BLaER1 treated with 17β-estradiol and CSF1 and Interleukin-3, amounts not matched to agents 10 nM and 100 nM (cell line): ENCODE measurements around the gene PSG7.
"Not testable (repeated sequence)": the region's sequence is repeated elsewhere in the genome, so short reads cannot be mapped to it uniquely, and the experiment has no call there.

ENCODE experiments used
- H3K27ac ChIP-seq, 11 experiments: shearing (Covaris generic); formaldehyde crosslinking; 2 replicates each; pipeline ENCODE4 v1.8.1; 2022
- H3K27me3 ChIP-seq, 11 experiments: shearing (Covaris generic); formaldehyde crosslinking; 2 replicates each; pipeline ENCODE4 v1.8.1; 2022
- H3K36me3 ChIP-seq, 11 experiments: shearing (Covaris generic); formaldehyde crosslinking; 2 replicates each; pipeline ENCODE4 v1.8.1; 2022
- H3K4me1 ChIP-seq, 10 experiments: shearing (Covaris generic); formaldehyde crosslinking; 2 replicates each; pipeline ENCODE4 v1.8.1; 2022
- H3K4me2 ChIP-seq, 11 experiments: shearing (Covaris generic); formaldehyde crosslinking; 2 replicates each; pipeline ENCODE4 v1.8.1; 2022
- H3K4me3 ChIP-seq, 10 experiments: shearing (Covaris generic); formaldehyde crosslinking; 2 replicates each; pipeline ENCODE4 v1.8.1; 2022
- H3K9ac ChIP-seq, 11 experiments: shearing (Covaris generic); formaldehyde crosslinking; 2 replicates each; pipeline ENCODE4 v1.8.1; 2022
- H3K9me3 ChIP-seq, 11 experiments: shearing (Covaris generic); formaldehyde crosslinking; replicated peaks in 1 of 11; 2 replicates each; pipeline ENCODE4 v1.8.1; 2022
- H4K20me1 ChIP-seq, 11 experiments: shearing (Covaris generic); formaldehyde crosslinking; 2 replicates each; pipeline ENCODE4 v1.8.1; 2022
- Cebpa-rat ChIP-seq, 11 experiments: shearing (Covaris generic); IDR thresholded peaks; 2 replicates each; pipeline ENCODE4 v1.8.1; 2022

PSG7 gene

DNA sequence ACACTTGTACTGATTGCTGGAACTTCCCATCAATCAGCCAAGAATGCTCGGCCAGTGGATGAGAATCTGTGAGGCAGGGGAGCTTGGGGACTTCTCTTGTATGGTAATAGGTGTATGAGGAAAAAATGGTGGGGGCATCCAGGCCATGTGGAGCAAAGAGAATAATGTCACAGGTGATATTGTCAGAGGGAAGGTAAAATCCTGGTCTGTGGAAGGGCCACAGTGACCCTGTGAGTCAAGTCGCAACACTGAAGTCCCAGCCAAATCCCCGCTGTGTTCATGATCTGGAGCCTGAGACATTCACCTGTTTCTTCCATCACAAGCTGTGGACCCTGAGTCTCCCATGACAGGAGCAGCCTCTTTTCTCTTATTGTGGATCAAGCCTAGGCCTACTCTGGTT, 8.1 kb downstream of the PSG7 start:
- H3K9me3 ChIP-seq = no peaks in the 10 kb centered on the region
- H3K9ac ChIP-seq = no peak overlapping the region
- no peak overlapping the region for H3K27ac ChIP-seq
- no peaks in the 10 kb centered on the region for H3K36me3 ChIP-seq
- H4K20me1 ChIP-seq = no peaks in the 10 kb centered on the region
- H3K27me3 ChIP-seq = no peaks in the 10 kb centered on the region
- no peak for TF ChIP-seq Cebpa-rat (IDR thresholded peaks at IDR 0.05)
- H3K4me2 ChIP-seq = no peak overlapping the region
- H3K4me3 ChIP-seq = no peak overlapping the region
- no peaks in the 10 kb centered on the region for H3K4me1 ChIP-seq

DNA sequence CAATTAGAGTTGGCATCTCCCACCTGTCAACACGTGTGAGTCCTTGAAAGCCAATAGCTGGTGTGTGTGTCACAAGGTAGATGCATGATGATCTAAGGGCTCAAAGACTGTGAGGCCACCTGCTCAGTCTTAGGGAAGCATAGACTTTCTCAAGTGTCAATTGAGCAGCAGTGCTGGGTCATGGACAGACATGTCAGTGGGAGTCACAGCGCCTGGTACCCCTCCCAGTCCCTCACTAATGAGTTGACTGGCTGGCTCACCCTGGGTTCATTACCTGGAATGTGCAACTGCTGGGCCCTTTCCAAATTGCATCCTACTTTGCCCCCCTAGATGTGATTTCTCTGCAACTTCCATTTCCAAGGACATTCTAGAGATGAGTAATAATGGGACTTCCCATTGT, 10.2 kb downstream of the PSG7 start:
- H3K36me3 ChIP-seq = no peaks in the 10 kb centered on the region
- H3K27me3 ChIP-seq = no peaks in the 10 kb centered on the region
- no peaks in the 10 kb centered on the region for H4K20me1 ChIP-seq
- no peaks in the 10 kb centered on the region for H3K9me3 ChIP-seq
- H3K9ac ChIP-seq = no peak overlapping the region
- no peak overlapping the region for H3K27ac ChIP-seq
- TF ChIP-seq Cebpa-rat (IDR thresholded peaks at IDR 0.05) = no peak
- H3K4me2 ChIP-seq = no peak overlapping the region
- no peak overlapping the region for H3K4me3 ChIP-seq
- no peaks in the 10 kb centered on the region for H3K4me1 ChIP-seq

DNA sequence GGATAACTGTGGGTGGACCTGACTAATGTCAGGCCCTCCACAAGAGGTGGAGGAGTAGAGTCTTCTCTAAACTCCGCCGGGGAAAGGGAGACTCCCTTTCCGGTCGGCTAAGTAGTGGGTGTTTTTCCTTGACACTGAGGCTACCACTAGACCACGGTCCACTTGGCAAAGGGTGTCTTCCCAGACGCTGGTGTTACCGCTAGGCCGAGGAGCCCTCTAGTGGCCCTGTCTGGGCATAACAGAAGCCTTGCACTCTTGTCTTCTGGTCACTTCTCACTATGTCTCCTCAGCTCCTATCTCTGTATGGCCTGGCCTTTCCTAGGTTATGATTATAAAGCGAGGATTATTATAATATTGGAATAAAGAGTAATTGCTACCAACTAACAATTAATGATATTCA, 13.9 kb downstream of the PSG7 start:
- H3K4me2 ChIP-seq, H3K36me3 ChIP-seq: not testable (repeated sequence)

DNA sequence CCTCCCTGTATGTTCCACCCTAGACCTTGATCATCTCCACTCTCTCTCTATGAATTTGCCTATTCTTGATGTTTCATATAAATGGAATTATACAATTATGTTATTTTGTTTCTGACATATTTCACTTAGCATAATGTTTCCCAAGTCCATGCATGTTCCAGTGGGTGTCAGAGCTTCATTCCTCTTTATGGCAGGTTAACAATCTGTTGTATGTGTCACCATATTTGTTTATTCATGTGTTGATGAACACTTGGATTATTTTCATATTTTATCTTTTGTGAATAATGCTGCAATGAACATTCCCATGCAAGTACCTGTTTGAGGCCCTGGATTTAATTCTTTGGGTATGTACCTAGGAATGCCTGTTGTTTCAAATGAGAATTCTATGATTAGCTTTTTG, 16.0 kb downstream of the PSG7 start:
- not testable (repeated sequence) for H3K27me3 ChIP-seq, H4K20me1 ChIP-seq, H3K4me1 ChIP-seq, H3K27ac ChIP-seq, H3K9me3 ChIP-seq, H3K4me3 ChIP-seq, H3K4me2 ChIP-seq, H3K9ac ChIP-seq, H3K36me3 ChIP-seq

More for the DNA sequence above, 13.9 kb downstream of the PSG7 start:
- H3K27me3 ChIP-seq, H3K9me3 ChIP-seq, H3K4me3 ChIP-seq, H3K27ac ChIP-seq, H3K4me1 ChIP-seq, H3K9ac ChIP-seq, H4K20me1 ChIP-seq: not testable (repeated sequence)

DNA sequence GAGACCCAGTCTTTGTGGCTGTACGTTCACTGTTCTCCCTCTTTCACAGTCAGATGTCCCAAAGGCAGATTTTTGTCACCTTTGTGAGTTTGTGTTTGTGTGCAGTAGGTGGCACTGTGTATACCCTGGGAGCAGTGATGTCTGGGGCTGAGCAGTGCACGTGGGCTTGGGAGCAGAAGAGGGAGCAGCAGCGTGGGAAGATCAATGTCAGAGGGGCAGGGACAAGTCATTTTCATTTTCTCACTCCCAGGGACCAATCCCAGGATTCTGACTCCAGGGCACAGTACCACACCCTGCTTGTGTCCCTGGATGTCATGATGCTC, 17.3 kb downstream of the PSG7 start:
- Histone ChIP-seq H3K27ac (no peak overlapping the region), H3K9me3 (no peaks in the 10 kb centered on the region), H3K36me3 (no peaks in the 10 kb centered on the region), H3K4me3 (no peak overlapping the region), H3K4me2 (no peak overlapping the region), H3K4me1 (no peaks in the 10 kb centered on the region), H4K20me1 (no peaks in the 10 kb centered on the region), H3K27me3 (no peaks in the 10 kb centered on the region), H3K9ac (no peak overlapping the region)
- no peak for TF ChIP-seq Cebpa-rat (IDR thresholded peaks at IDR 0.05)

DNA sequence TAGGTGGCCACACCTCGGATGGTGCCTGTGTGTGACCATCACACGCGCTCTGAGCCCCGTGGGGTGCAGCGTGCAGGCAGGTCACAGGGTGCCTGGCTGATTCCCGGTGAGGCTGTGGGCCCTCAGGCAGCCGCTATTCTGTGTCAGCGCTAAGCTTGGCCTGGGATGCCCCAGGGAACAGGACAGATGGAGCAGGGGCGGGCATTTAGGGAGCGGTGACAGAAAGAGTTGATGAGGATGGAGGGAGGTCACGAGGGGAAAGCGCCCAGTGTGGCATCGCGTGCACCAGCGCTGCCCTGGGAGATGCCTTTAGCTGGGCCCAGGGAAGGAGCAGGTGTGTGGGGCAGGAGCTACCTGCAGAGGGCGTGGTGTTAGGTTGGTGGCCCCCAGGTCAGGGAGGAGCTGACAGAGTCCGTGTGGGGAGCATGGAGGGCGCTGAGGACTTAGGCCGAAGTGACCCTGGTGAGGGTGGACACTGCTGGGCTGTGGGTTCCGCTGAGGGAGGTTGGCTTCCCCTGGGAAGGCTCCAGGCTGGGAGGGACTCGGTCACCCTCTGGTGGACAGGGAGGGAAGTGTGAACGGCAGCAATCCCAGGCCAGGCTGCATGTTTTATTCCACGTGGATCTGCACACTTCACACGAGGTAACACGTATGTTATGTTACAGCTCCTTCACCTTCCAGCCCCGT, 17.8 kb downstream of the PSG7 start:
- H4K20me1 ChIP-seq, H3K4me2 ChIP-seq, H3K4me1 ChIP-seq, H3K9ac ChIP-seq, H3K4me3 ChIP-seq, H3K27ac ChIP-seq, H3K27me3 ChIP-seq, H3K9me3 ChIP-seq, H3K36me3 ChIP-seq: not testable (repeated sequence)

DNA sequence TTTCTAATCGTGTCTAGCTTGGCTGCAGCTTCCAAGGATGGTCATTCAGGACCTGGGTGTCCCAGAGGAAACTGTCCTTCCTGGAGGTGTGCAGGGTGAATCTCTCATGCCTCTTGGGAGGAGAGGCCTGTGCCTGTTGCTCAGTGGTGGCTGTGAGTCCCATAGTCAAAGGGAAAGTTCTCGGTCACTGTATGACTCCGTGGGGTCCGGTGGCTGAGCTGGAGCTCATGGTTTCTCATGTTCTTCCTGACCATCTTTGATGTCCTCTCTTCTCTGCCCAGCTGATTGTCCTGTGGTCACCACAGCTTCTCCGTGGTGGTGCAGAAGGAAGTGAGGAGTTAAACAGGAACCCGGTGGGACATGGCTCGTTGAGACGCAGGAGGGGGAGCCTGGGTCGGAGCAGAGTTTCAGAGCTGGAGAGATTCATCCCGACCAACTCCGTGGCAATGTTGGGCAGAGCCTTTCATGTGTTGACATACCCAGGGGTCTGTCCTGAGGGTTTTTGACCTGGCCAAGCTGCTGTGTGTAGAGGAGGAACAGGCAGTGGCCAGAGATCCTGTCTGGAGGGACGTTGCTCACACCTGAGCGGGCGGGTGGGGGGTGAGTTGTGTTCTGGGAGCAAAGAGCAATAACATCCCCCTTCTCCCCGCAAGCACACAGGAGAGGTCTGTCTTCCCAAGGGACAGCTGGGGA, 18.5 kb downstream of the PSG7 start:
- H3K27ac ChIP-seq, H4K20me1 ChIP-seq, H3K4me1 ChIP-seq, H3K27me3 ChIP-seq, H3K4me2 ChIP-seq, H3K9me3 ChIP-seq, H3K4me3 ChIP-seq, H3K36me3 ChIP-seq, H3K9ac ChIP-seq: not testable (repeated sequence)

DNA sequence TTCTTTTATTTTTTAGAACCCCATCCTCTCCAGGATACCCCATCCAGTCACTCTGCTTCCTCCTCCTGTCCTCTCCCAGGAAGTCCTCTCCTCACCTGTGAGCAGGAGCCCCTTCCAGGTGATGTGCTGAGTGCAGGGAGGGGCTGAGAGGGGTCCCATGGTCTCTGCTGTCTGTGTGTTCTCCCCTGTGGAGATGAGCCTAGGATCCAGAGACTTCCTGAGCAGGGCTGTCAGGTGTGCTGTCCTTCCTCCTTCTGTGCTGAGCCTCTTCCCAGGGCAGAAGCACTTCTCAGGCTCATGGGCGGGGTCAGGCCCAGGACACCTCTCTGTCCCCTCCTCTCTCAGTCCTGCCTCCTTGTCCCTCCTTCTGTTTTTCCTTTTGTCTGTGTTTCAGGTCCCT, 19.4 kb downstream of the PSG7 start, which contains the start of gene PSG6:
Gene PSG6, minus strand, starts transcription at position 261 of the 400 bp plus-strand sequence. Its CDS starts 102 bp downstream, at position 159.
- H3K9me3 ChIP-seq, H4K20me1 ChIP-seq, H3K36me3 ChIP-seq, H3K27ac ChIP-seq, H3K4me2 ChIP-seq, H3K4me1 ChIP-seq, H3K9ac ChIP-seq, H3K4me3 ChIP-seq, H3K27me3 ChIP-seq: not testable (repeated sequence)

DNA sequence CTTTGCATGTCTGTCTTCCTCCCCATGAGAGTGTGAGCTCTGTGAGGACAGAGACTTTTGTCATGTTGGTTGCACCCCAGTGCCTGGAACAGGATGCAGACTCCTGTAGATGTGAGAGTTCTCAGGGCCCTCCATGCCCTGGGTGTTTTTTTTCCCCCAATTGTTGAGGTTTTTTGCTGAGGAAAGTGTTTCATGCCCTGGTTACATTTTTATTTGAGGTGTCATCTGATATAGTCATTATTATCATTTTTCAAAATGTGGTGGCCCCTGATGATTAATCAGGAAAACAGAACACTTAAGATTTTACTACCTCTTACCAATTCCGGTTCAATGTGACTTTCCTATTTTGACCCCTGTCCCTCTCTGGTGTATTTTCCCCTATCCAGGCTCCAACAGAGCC, 20.1 kb downstream of the PSG7 start:
- not testable (repeated sequence) for H4K20me1 ChIP-seq, H3K36me3 ChIP-seq, H3K9me3 ChIP-seq, H3K4me2 ChIP-seq, H3K27me3 ChIP-seq, H3K4me3 ChIP-seq, H3K27ac ChIP-seq, H3K9ac ChIP-seq, H3K4me1 ChIP-seq

DNA sequence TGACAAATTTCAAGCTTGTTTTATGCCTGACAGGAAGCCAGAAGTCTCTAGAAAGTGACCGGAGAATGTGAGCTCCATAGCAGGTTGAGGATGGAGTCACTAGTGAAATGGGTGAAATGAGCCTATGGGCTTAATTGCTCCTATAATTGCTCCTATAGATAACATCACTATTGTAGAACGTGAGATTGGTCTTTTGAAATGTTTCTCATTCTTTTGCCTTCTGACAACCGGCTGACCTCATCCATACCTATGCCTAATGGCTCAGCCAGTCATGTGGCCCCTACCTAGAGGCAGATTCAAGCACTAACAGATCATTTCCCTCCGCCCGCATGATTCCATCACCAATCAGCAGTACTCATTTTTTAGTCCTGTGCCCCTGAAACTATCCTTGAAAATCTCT, 23.5 kb downstream of the PSG7 start:
- H3K9me3 ChIP-seq, H3K9ac ChIP-seq, H3K4me3 ChIP-seq, H3K36me3 ChIP-seq, H3K27ac ChIP-seq, H3K4me1 ChIP-seq, H3K27me3 ChIP-seq, H3K4me2 ChIP-seq, H4K20me1 ChIP-seq: not testable (repeated sequence)

DNA sequence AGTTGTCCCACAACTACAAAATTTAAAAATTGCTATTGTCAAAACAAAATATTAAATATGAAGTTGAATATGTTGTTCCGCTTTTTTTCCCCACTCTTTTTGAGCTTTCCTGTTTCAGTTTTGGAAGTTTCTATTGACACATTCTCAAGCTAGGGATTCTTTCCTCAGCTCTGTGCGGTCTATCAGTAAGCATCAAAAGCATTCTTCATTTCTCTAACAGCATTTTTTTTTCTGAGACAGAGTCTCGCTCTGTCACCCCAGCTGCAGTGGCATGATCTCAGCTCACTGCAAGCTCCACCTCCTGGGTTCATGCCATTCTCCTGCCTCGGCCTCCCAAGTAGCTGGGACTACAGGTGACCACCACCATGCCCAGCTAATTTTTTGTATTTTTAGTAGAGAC, 24.1 kb downstream of the PSG7 start:
- H3K9me3 ChIP-seq, H4K20me1 ChIP-seq, H3K27me3 ChIP-seq, H3K36me3 ChIP-seq, H3K4me2 ChIP-seq, H3K9ac ChIP-seq, H3K4me3 ChIP-seq, H3K27ac ChIP-seq, H3K4me1 ChIP-seq: not testable (repeated sequence)

DNA sequence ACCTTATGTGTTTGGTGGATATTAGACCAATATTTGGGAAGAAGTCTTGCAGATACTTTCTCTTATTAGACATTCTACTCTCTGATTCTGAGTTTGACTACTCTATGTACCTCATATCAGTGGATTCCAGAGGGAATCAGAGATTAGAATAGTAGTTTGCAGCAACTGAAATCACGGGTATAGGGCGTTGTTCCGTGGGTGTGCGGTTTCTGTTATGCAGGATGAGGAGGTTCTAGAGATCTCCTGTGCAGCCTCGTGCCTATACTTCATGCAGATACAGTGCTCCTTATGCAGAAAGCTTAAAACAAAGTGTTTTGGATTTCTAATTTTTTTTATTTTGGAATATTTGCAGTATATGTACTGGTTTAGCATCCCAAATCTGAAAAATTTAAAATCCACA, 25.3 kb downstream of the PSG7 start:
- not testable (repeated sequence) for H3K4me3 ChIP-seq, H3K9ac ChIP-seq, H3K36me3 ChIP-seq, H3K27ac ChIP-seq, H4K20me1 ChIP-seq, H3K9me3 ChIP-seq, H3K4me1 ChIP-seq, H3K4me2 ChIP-seq, H3K27me3 ChIP-seq

DNA sequence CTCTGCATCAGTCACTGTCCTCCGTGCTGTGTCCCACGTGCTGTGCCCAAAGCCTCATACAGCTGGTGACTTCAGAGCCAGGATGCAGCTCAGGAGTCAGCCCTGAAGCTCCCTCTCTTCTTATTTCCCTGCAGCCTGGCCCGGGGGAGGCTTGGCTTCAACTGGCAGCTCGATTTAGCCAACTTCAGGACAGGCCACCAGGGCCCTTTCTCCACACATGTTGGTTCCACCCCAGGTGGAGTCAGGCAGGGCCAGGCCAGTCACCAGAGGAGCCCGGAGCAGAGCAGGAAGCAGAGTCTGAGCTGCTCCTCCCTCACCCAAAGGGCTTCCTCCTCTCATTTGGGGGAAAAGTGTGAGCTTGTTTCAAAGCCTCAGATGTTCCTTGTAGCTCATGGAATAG, 30.8 kb downstream of the PSG7 start:
- not testable (repeated sequence) for H3K27ac ChIP-seq, H3K4me1 ChIP-seq, H3K9me3 ChIP-seq, H3K4me2 ChIP-seq, H3K4me3 ChIP-seq, H3K27me3 ChIP-seq, H3K9ac ChIP-seq, H3K36me3 ChIP-seq, H4K20me1 ChIP-seq

DNA sequence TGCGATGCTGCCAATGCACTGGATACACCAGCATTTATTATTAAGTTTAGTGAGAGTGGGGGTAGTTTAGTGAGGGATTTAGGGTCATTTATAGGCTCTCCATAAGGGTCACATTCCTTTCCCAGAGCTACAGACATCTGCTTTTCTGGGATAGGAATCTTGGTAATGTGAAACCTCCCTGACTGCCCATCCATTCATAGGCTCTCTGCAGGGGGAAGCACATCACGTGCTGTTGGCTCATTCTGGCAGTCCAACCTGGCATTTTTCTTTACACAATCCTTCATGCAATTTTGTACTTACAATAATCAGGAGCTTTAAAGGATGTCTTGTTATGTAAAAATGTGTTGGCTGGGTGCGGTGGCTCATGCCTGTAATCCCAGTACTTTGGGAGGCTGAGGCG, 36.4 kb downstream of the PSG7 start:
- not testable (repeated sequence) for H4K20me1 ChIP-seq, H3K9ac ChIP-seq, H3K36me3 ChIP-seq, H3K4me1 ChIP-seq, H3K4me3 ChIP-seq, H3K27me3 ChIP-seq, H3K27ac ChIP-seq, H3K4me2 ChIP-seq
- H3K9me3 ChIP-seq = peaks cover 0 to 13% (median 6%) of the 10 kb centered on the region in 11 experiments; a peak in 7 of 22 replicates
